Erythroblast (primary cell): ENCODE measurements around the gene HS3ST6.

Source experiments
- GATA1 ChIP-seq: IDR thresholded peaks from 2 replicates; pipeline ENCODE4 v1.6.1; 2011; ENCODE audit warnings: low read depth, mild to moderate bottlenecking, control low read depth, low read length, moderate library complexity
- POLR2A ChIP-seq: IDR thresholded peaks from 2 replicates; pipeline ENCODE4 v1.6.1; 2011; ENCODE audit warnings: mild to moderate bottlenecking, low read length

DNA sequence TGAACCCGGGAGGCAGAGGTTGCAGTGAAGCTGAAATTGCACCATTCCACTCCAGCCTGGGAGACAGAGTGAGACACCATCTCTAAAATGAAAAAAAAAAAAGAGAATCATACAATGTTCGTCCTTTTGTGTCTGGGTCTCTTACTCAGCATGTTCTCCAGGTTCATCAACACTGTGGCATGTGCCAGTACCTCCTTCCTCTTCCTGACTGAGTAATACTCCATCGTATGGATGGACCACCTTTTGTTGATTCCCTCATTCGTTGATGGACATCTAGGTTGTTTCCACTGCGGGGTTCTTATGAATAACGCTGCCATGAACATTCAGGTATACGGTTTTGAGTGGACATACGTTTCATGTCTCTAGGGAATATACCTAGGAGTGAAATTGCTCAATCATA is 4.1 kb upstream of the HS3ST6 start:
- TF ChIP-seq POLR2A (no peak), GATA1 (no peak)
